Panc1 (cell line): ENCODE results near the gene CADM1.

Source experiments
- POLR2AphosphoS5 ChIP-seq: IDR thresholded peaks from 2 replicates; pipeline ENCODE4 v1.6.1; 2012; ENCODE audit warnings: mild to moderate bottlenecking, low read depth, low read length, moderate library complexity
- REST ChIP-seq, 2 experiments: IDR thresholded peaks; 2 replicates each; pipeline ENCODE4 v1.6.1; 2011 to 2012; ENCODE audit warnings: low read depth in 2 of 2, control low read depth in 1 of 2, low read length in 1 of 2, mild to moderate bottlenecking in 1 of 2, moderate library complexity in 1 of 2; ENCODE audit not compliant: insufficient read depth in 1 of 2
- TCF7L2 ChIP-seq: IDR thresholded peaks from 2 replicates; pipeline ENCODE4 v1.6.1; 2011; ENCODE audit warnings: mild to moderate bottlenecking, low read depth, low read length, inconsistent platforms
- TF ChIP-seq, protein P1 (sequence below): fragments of 450-650 bp; IDR thresholded peaks from 2 replicates; pipeline ENCODE4 v1.5.1; 2017; ENCODE audit warnings: mild to moderate bottlenecking

DNA sequence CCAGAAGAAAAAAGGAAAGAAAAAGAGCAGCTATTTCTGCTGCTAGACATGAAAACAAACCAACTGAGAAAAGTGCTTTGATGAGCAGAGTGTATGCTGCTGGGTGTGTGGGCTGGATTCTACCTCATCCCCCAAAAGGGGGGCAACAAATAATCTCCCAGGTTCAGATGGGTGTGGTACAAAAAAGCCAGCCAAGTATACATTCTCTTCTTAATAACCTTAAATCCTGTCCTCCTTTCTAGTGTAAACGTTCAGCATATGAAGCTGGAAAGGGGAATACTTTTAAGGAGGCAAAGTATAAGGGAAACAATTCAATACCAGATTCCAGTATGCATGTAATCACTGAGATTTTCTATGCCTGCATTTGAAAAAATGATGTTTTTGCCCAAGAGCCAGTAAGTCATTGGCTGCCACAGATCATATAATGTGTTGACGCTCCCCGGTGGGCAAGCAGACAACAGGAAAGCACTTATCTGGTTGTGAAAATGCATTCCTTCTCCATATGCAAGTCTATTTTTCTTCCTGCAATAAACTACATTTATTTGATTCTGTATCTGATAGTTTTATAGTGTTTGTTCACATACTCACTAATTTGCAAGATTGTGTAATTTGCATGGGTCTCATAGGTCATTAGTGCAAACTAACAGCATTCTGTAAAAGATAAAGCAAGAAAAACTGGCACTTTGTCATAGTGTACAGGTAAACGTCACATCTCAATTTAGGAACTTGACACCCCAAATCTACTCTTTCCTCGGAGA, 201.1 kb downstream of the CADM1 start:
- TF ChIP-seq, protein P1, sequence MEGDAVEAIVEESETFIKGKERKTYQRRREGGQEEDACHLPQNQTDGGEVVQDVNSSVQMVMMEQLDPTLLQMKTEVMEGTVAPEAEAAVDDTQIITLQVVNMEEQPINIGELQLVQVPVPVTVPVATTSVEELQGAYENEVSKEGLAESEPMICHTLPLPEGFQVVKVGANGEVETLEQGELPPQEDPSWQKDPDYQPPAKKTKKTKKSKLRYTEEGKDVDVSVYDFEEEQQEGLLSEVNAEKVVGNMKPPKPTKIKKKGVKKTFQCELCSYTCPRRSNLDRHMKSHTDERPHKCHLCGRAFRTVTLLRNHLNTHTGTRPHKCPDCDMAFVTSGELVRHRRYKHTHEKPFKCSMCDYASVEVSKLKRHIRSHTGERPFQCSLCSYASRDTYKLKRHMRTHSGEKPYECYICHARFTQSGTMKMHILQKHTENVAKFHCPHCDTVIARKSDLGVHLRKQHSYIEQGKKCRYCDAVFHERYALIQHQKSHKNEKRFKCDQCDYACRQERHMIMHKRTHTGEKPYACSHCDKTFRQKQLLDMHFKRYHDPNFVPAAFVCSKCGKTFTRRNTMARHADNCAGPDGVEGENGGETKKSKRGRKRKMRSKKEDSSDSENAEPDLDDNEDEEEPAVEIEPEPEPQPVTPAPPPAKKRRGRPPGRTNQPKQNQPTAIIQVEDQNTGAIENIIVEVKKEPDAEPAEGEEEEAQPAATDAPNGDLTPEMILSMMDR, result no peak
- TF ChIP-seq POLR2AphosphoS5, result no peak
- no peak for TF ChIP-seq TCF7L2
- no peak for TF ChIP-seq REST (IDR thresholded peaks at IDR 0.05; ENCODE audit: insufficient read depth in 1 of 2, low read depth in 2 of 2, low read length in 1 of 2)
